Tibial nerve (tissue), 4 donors: ENCODE results near the gene NOC4L.

Source experiments
- CTCF ChIP-seq, 5 experiments: fragments of 200-600 bp in 3 of 5; fragments of 450-650 bp in 2 of 5; sonication (generic) in 3 of 5; IDR thresholded peaks; one replicate each; pipeline ENCODE4 v1.5.1; 2016 to 2019; ENCODE audit warnings: antibody characterized with exemption in 5 of 5, mild to moderate bottlenecking in 3 of 5, moderate library complexity in 2 of 5
- EP300 ChIP-seq, 2 donors: sonication (generic); formaldehyde crosslinking; IDR thresholded peaks; one replicate each; pipeline ENCODE4 v1.6.1; 2017; ENCODE audit warnings: antibody characterized with exemption in 2 of 2, mild to moderate bottlenecking in 1 of 2

- no peak for TF ChIP-seq CTCF (IDR thresholded peaks at IDR 0.05)
- TF ChIP-seq EP300 (IDR thresholded peaks at IDR 0.05) = no peak
Observed at GRCh38 chr12:132169376-132169775, 25.1 kb downstream of the NOC4L start.
